CD4-positive, alpha-beta T cell (primary cell): Measurements from ENCODE around the gene DLL1. TPM values are rescaled to one million over a fixed set of nuclear protein-coding genes. Genes with fewer than 3 reads are reported as not detected.

Source experiments
- ATAC-seq: fragments of 200-7000 bp; cut with Tn5 transposase; one replicate; pipeline ENCODE4 v1.10.0; 2022; ENCODE audit warnings: mild to moderate bottlenecking; ENCODE audit not compliant: poor library complexity
- CTCF ChIA-PET: fragments of 350-600 bp; sonication (Branson Sonifier 250); formaldehyde crosslinking; loops from one replicate; lab custom pipeline; 2021; ENCODE audit warnings: antibody characterized with exemption, inconsistent platforms; lab: Charles Lee
- POLR2A ChIA-PET: fragments of 350-600 bp; sonication (Branson Sonifier 250); formaldehyde crosslinking; loops from one replicate; lab custom pipeline; 2021; ENCODE audit warnings: antibody characterized with exemption, inconsistent platforms; lab: Charles Lee
- DNase-seq, 14 experiments: peaks; one replicate each; pipeline ENCODE4 v3.0.0-alpha.2; 2013 to 2020; ENCODE audit warnings: mixed read lengths in 2 of 14
- H3K27ac ChIP-seq, 2 donors: one replicate each; pipeline versions ENCODE4 v1.5.1 to v1.7.0; 2013; ENCODE audit warnings: low read length in 2 of 2, low read depth in 1 of 2, mild to moderate bottlenecking in 1 of 2
- H3K27me3 ChIP-seq, 2 experiments: 1 replicate in 1 of 2; 2 replicates in 1 of 2; pipeline versions ENCODE4 v1.6.1 to v1.7.0; 2013; ENCODE audit warnings: low read length in 2 of 2, control low read depth in 1 of 2, mild to moderate bottlenecking in 1 of 2, moderate library complexity in 1 of 2; ENCODE audit not compliant: insufficient read depth in 2 of 2, control insufficient read depth in 1 of 2
- H3K36me3 ChIP-seq: one replicate; pipeline ENCODE4 v1.6.1; 2013; ENCODE audit warnings: low read length, control low read depth; ENCODE audit not compliant: insufficient read depth
- H3K4me1 ChIP-seq: one replicate; pipeline ENCODE4 v1.6.1; 2013; ENCODE audit warnings: low read length, control low read depth; ENCODE audit not compliant: insufficient read depth
- H3K4me3 ChIP-seq: one replicate; pipeline ENCODE4 v1.5.1; 2013; ENCODE audit warnings: mild to moderate bottlenecking, low read length, moderate library complexity
- H3K9me3 ChIP-seq, 2 experiments: 1 replicate in 1 of 2; 2 replicates in 1 of 2; pipeline versions ENCODE4 v1.6.1 to v1.7.0; 2013; ENCODE audit warnings: low read length in 2 of 2, mild to moderate bottlenecking in 2 of 2, control low read depth in 1 of 2, moderate library complexity in 1 of 2; ENCODE audit not compliant: control insufficient read depth in 1 of 2, insufficient read depth in 1 of 2
- H3K27ac Mint-ChIP-seq: one replicate; pipeline ENCODE4 v1.8.0; 2020; ENCODE audit warnings: mixed read lengths
- H3K27me3 Mint-ChIP-seq: one replicate; pipeline ENCODE4 v1.8.0; 2021; ENCODE audit warnings: mixed read lengths
- H3K36me3 Mint-ChIP-seq: one replicate; pipeline ENCODE4 v1.8.0; 2021; ENCODE audit warnings: low read depth, mixed read lengths
- H3K4me1 Mint-ChIP-seq: one replicate; pipeline ENCODE4 v1.8.0; 2021; ENCODE audit warnings: low read depth, mixed read lengths
- H3K4me3 Mint-ChIP-seq: one replicate; pipeline ENCODE4 v1.8.0; 2020; ENCODE audit warnings: mild to moderate bottlenecking, mixed read lengths
- H3K9me3 Mint-ChIP-seq: one replicate; pipeline ENCODE4 v1.8.0; 2020; ENCODE audit warnings: mixed read lengths
- CTCF ChIP-seq: fragments of 200-600 bp; IDR thresholded peaks from one replicate; pipeline ENCODE4 v1.8.0; 2022; ENCODE audit warnings: antibody characterized with exemption, mild to moderate bottlenecking
- intact Hi-C, 2 experiments: fragments of 100-400 bp; cut with DNase I in 1 of 2; cut with micrococcal nuclease in 1 of 2; formaldehyde crosslinking; loops; one replicate each; pipeline versions ENCODE4 v1.15.1 to v1.9.0; 2023 to 2025; cut with DNase I, micrococcal nuclease
- total RNA-seq, 174 experiments: library from RNA in 2 of 174; stranded (reverse) in 2 of 174; gene quantifications; one replicate each; pipeline ENCODE4 v1.2.3 and lab custom pipeline; 2021 to 2026

DLL1 gene
- total RNA-seq, 2 experiments from 2014 or later, result 7.1 to 7.2 TPM

GRCh38 chr6:170236131-170236836, 54.6 kb downstream of the DLL1 start:
- no peaks in the 10 kb centered on the region for H3K36me3 ChIP-seq
- Mint-ChIP-seq H3K4me1 (no peaks in the 10 kb centered on the region), H3K27ac (no peak overlapping the region), H3K27me3 (no peaks in the 10 kb centered on the region), H3K9me3 (no peaks in the 10 kb centered on the region), H3K4me3 (no peak overlapping the region), H3K36me3 (no peaks in the 10 kb centered on the region)
- intact Hi-C loops, result no loop called here
- H3K9me3 ChIP-seq, result no peaks in the 10 kb centered on the region
- no peaks in the 10 kb centered on the region for H3K27me3 ChIP-seq
- CTCF ChIA-PET, result no interaction called here
- POLR2A ChIA-PET, result no interaction called here
- no peak for TF ChIP-seq CTCF
- H3K4me3 ChIP-seq, result no peak overlapping the region
- H3K4me1 ChIP-seq, result no peaks in the 10 kb centered on the region
- DNase-seq, result no peak
- H3K27ac ChIP-seq, result no peak overlapping the region
- ATAC-seq, result no peak

- ChIA-PET CTCF (no interaction called here), POLR2A (no interaction called here)
- H3K9me3 Mint-ChIP-seq, result no peaks in the 10 kb centered on the region
- Histone ChIP-seq H3K27me3 (no peaks in the 10 kb centered on the region), H3K36me3 (no peaks in the 10 kb centered on the region), H3K4me1 (no peaks in the 10 kb centered on the region), H3K27ac (no peak overlapping the region), H3K4me3 (no peak overlapping the region), H3K9me3 (no peaks in the 10 kb centered on the region)
- TF ChIP-seq CTCF, result no peak
- H3K27me3 Mint-ChIP-seq, result no peaks in the 10 kb centered on the region
- no peaks in the 10 kb centered on the region for H3K4me1 Mint-ChIP-seq
- no peak for ATAC-seq
- intact Hi-C loops, result no loop called here
- no peak overlapping the region for H3K4me3 Mint-ChIP-seq
- no peaks in the 10 kb centered on the region for H3K36me3 Mint-ChIP-seq
- H3K27ac Mint-ChIP-seq, result no peak overlapping the region
- DNase-seq, result no peak
Measured at GRCh38 chr6:170235391-170236125, 55.3 kb downstream of the DLL1 start.

GRCh38 chr6:170234419-170234818, 56.5 kb downstream of the DLL1 start:
- no peaks in the 10 kb centered on the region for H3K27me3 ChIP-seq
- no peaks in the 10 kb centered on the region for H3K36me3 ChIP-seq
- no peaks in the 10 kb centered on the region for H3K4me1 ChIP-seq
- no peak for ATAC-seq
- no peak overlapping the region for H3K27ac ChIP-seq
- ChIA-PET POLR2A (no interaction called here), CTCF (no interaction called here)
- Mint-ChIP-seq H3K27ac (no peak overlapping the region), H3K4me1 (no peaks in the 10 kb centered on the region), H3K4me3 (no peak overlapping the region), H3K27me3 (no peaks in the 10 kb centered on the region), H3K36me3 (no peaks in the 10 kb centered on the region), H3K9me3 (no peaks in the 10 kb centered on the region)
- no peaks in the 10 kb centered on the region for H3K9me3 ChIP-seq
- intact Hi-C loops, result no loop called here
- no peak for TF ChIP-seq CTCF
- H3K4me3 ChIP-seq, result no peak overlapping the region
- DNase-seq, result no peak
